HG02571 (cell line): ENCODE measurements around the gene CENPVL3.
"Not testable (repeated sequence)": the region's sequence is repeated elsewhere in the genome, so short reads cannot be mapped to it uniquely, and the experiment has no call there.

Experiments
- ATAC-seq: cut with Tn5 transposase; IDR thresholded peaks from one replicate; pipeline ENCODE4 v1.9.1; 2021; ENCODE audit warnings: mild to moderate bottlenecking, moderate library complexity; ENCODE audit not compliant: unreplicated experiment

Gene CENPVL3

GRCh38 chrX:51618241-51619155, at the start of gene CENPVL3:
CENPVL3 (minus strand) TSS chrX:51618912; CDS start chrX:51618873, 39 bp downstream.
- ATAC-seq, result not testable (repeated sequence)

GRCh38 chrX:51665981-51666380, 47.3 kb upstream of the CENPVL3 start:
- ATAC-seq, result no peak

- no peak for ATAC-seq
These were observed 24.7 kb upstream of the CENPVL3 start for GRCh38 chrX:51643377-51643776.

- ATAC-seq, result no peak
These were observed 22.8 kb upstream of the CENPVL3 start for GRCh38 chrX:51641421-51642021.

- ATAC-seq, result not testable (repeated sequence)
These were observed 17.8 kb upstream of the CENPVL3 start for GRCh38 chrX:51636511-51636910.

GRCh38 chrX:51614353-51615012, 4.2 kb downstream of the CENPVL3 start:
- no peak for ATAC-seq

- no peak for ATAC-seq
These were observed 9.9 kb downstream of the CENPVL3 start for GRCh38 chrX:51608766-51609165.

GRCh38 chrX:51608126-51608525, 10.6 kb downstream of the CENPVL3 start:
- no peak for ATAC-seq

GRCh38 chrX:51606446-51606845, 12.3 kb downstream of the CENPVL3 start:
- ATAC-seq, result no peak

GRCh38 chrX:51598899-51599298, 19.8 kb downstream of the CENPVL3 start:
- ATAC-seq, result no peak

GRCh38 chrX:51571874-51572273, 46.8 kb downstream of the CENPVL3 start:
- no peak for ATAC-seq

GRCh38 chrX:51569561-51569960, 49.2 kb downstream of the CENPVL3 start:
- no peak for ATAC-seq

- ATAC-seq, result no peak
These were observed 50.1 kb downstream of the CENPVL3 start for GRCh38 chrX:51568586-51568985.
